ENCODE results near the gene CDK5R2. TPM values are rescaled to one million over a fixed set of nuclear protein-coding genes. Genes with fewer than 3 reads are reported as not detected.

CDK5R2 gene
- total and polyA plus RNA-seq, 8 donors, result 0.13 to 0.30 (median 0.17) TPM; not detected in 2

GRCh38 chr2:218952160-218952559 lies 7.3 kb upstream of the CDK5R2 start:
- no peak for TF ChIP-seq CTCF (IDR thresholded peaks at IDR 0.05)
- H3K9me3 ChIP-seq, result no peaks in the 10 kb centered on the region
- no peak for ATAC-seq
- intact Hi-C loops (cut with DNase I), result no loop called here
- H3K27ac ChIP-seq, result no peak overlapping the region
- no peak overlapping the region for H3K4me3 ChIP-seq
- H3K36me3 ChIP-seq, result no peaks in the 10 kb centered on the region
- DNase-seq, result no peak
- peaks cover 0 to 93% of the 10 kb centered on the region in 2 donors for H3K27me3 ChIP-seq
- H3K4me1 ChIP-seq, result no peaks in the 10 kb centered on the region

GRCh38 chr2:218953366-218953954 lies 6.0 kb upstream of the CDK5R2 start:
- Histone ChIP-seq H3K4me3 (no peak overlapping the region), H3K36me3 (no peaks in the 10 kb centered on the region), H3K4me1 (no peaks in the 10 kb centered on the region), H3K9me3 (no peaks in the 10 kb centered on the region), H3K27ac (no peak overlapping the region), H3K27me3 (peaks cover 0 to 96% of the 10 kb centered on the region in 2 donors)
- ATAC-seq (no peak), DNase-seq (peak in 1 of 4 donors; percentile 49)
- intact Hi-C loops (cut with DNase I), result no loop called here
- TF ChIP-seq CTCF (IDR thresholded peaks at IDR 0.05), result no peak

- ATAC-seq, result no peak
- H3K9me3 ChIP-seq, result no peaks in the 10 kb centered on the region
- intact Hi-C loops (cut with DNase I), result no loop called here
Measured at GRCh38 chr2:218954541-218955300, 4.7 kb upstream of the CDK5R2 start.

GRCh38 chr2:218956039-218956438 lies 3.4 kb upstream of the CDK5R2 start:
- Histone ChIP-seq H3K9me3 (no peaks in the 10 kb centered on the region), H3K4me3 (no peak overlapping the region), H3K4me1 (peaks cover 0 to 15% of the 10 kb centered on the region in 2 donors), H3K36me3 (no peaks in the 10 kb centered on the region), H3K27me3 (peaks cover 24 to 99% of the 10 kb centered on the region in 2 donors), H3K27ac (no peak overlapping the region)
- intact Hi-C loops (cut with DNase I), result no loop called here
- no peak for TF ChIP-seq CTCF (IDR thresholded peaks at IDR 0.05)
- ATAC-seq (no peak), DNase-seq (no peak)

More at GRCh38 chr2:218954541-218955300, 4.7 kb upstream of the CDK5R2 start:
- TF ChIP-seq CTCF (IDR thresholded peaks at IDR 0.05), result no peak
- Histone ChIP-seq H3K4me1 (peaks cover 0 to 5% of the 10 kb centered on the region in 2 donors), H3K27me3 (peaks cover 10 to 98% of the 10 kb centered on the region in 2 donors), H3K36me3 (no peaks in the 10 kb centered on the region), H3K4me3 (no peak overlapping the region), H3K27ac (no peak overlapping the region)
- DNase-seq, result no peak

GRCh38 chr2:218957671-218958070 lies 1.8 kb upstream of the CDK5R2 start:
- H3K4me3 ChIP-seq, result no peak overlapping the region
- ATAC-seq, result no peak
- DNase-seq, result no peak
- TF ChIP-seq CTCF (IDR thresholded peaks at IDR 0.05), result no peak
- H3K36me3 ChIP-seq, result no peaks in the 10 kb centered on the region
- no peaks in the 10 kb centered on the region for H3K9me3 ChIP-seq
- peaks cover 40 to 100% of the 10 kb centered on the region in 2 donors for H3K27me3 ChIP-seq
- H3K4me1 ChIP-seq, result peaks cover 0 to 15% of the 10 kb centered on the region in 2 donors
- no peak overlapping the region for H3K27ac ChIP-seq
- intact Hi-C loops (cut with DNase I), result no loop called here

Measured in left lung (tissue), 10 donors.